ENCODE data around the gene PNPLA6. TPM values are rescaled to one million over a fixed set of nuclear protein-coding genes. Genes with fewer than 3 reads are reported as not detected.
A peak's percentile ranks its signal among the peaks of the same experiment; 100 is the strongest.

PNPLA6 gene
- total and polyA plus RNA-seq, 9 of the 15 experiments (the other 6 are each of a cell fraction or from before 2014, with no cell fraction given), result 0.07 to 30.2 (median 8.3) TPM

- TF ChIP-seq E2F8 (IDR thresholded peaks at IDR 0.05; ENCODE audit: low read depth, partially characterized antibody) (no peak), FOSL1 (tag; conservative IDR thresholded peaks at IDR 0.05) (no peak), CUX1 (CRISPR knock-in tag; IDR thresholded peaks at IDR 0.05) (no peak), ADNP (tag; IDR thresholded peaks at IDR 0.05) (0 out of 2 replicates have a peak, but pooled peaks have one; percentile 46), RBM25 (IDR thresholded peaks at IDR 0.05; ENCODE audit: low read depth, low read length, severe bottlenecking) (peak; percentile 95), TCF3 (CRISPR knock-in tag; IDR thresholded peaks at IDR 0.05) (no peak), ZNF165 (CRISPR knock-in tag; IDR thresholded peaks at IDR 0.05; ENCODE audit: borderline replicate concordance) (no peak), ZNF668 (CRISPR knock-in tag; IDR thresholded peaks at IDR 0.05) (no peak), CHD2 (IDR thresholded peaks at IDR 0.05; ENCODE audit: low read depth, low read length) (no peak), TEAD1 (CRISPR knock-in tag; IDR thresholded peaks at IDR 0.05) (no peak), PHF8 (IDR thresholded peaks at IDR 0.05; ENCODE audit: borderline replicate concordance, low read length) (no peak), ZFP36 (IDR thresholded peaks at IDR 0.05; ENCODE audit: low read depth, low read length, partially characterized antibody) (peak; percentile 85), NR1H2 (CRISPR knock-in tag; IDR thresholded peaks at IDR 0.05) (no peak), BCOR (IDR thresholded peaks at IDR 0.05) (peak; percentile 89), ARID3A (IDR thresholded peaks at IDR 0.05; ENCODE audit: borderline replicate concordance, low read depth, low read length) (no peak)
Measured at GRCh38 chr19:7607212-7607873, 71.8 kb downstream of the PNPLA6 start (continued).
